GM18505 (cell line): ENCODE measurements around the gene COPS3.
"Not testable (repeated sequence)": the region's sequence is repeated elsewhere in the genome, so short reads cannot be mapped to it uniquely, and the experiment has no call there.

ENCODE experiments used
- ATAC-seq: cut with Tn5 transposase; IDR thresholded peaks from one replicate; pipeline ENCODE4 v1.9.1; 2021; ENCODE audit not compliant: unreplicated experiment
- POLR2A ChIP-seq: IDR thresholded peaks from 4 replicates; pipeline ENCODE4 v1.6.1; 2011; ENCODE audit warnings: borderline replicate concordance; ENCODE audit not compliant: insufficient read depth, insufficient read length; ENCODE audit errors: extremely low read depth

The COPS3 gene

GRCh38 chr17:17314501-17315071 lies 33.5 kb upstream of the COPS3 start:
- TF ChIP-seq POLR2A: no peak
- no peak for ATAC-seq

GRCh38 chr17:17313350-17313991 lies 32.4 kb upstream of the COPS3 start:
- no peak for TF ChIP-seq POLR2A
- ATAC-seq: no peak

GRCh38 chr17:17309356-17309755 lies 28.3 kb upstream of the COPS3 start:
- TF ChIP-seq POLR2A: no peak
- no peak for ATAC-seq

- TF ChIP-seq POLR2A: peak; percentile 63
- ATAC-seq: peak; percentile 60
Measured at GRCh38 chr17:17305281-17305801, 24.3 kb upstream of the COPS3 start.

- no peak for ATAC-seq
- no peak for TF ChIP-seq POLR2A
Measured at GRCh38 chr17:17304521-17304985, 23.5 kb upstream of the COPS3 start.

- no peak for TF ChIP-seq POLR2A
- no peak for ATAC-seq
Measured at GRCh38 chr17:17303847-17304490, 22.9 kb upstream of the COPS3 start.

- peak; percentile 66 for TF ChIP-seq POLR2A
- ATAC-seq: peak; percentile 57
Measured at GRCh38 chr17:17303010-17303846, 22.2 kb upstream of the COPS3 start, which contains the start of gene NT5M. Gene NT5M (plus strand): TSS chr17:17303373. CDS start chr17:17303551, 178 bp downstream.

GRCh38 chr17:17301659-17302058 lies 20.6 kb upstream of the COPS3 start:
- not testable (repeated sequence) for ATAC-seq

GRCh38 chr17:17300624-17301568 lies 19.9 kb upstream of the COPS3 start:
- TF ChIP-seq POLR2A: no peak
- ATAC-seq: no peak

- TF ChIP-seq POLR2A: no peak
- no peak for ATAC-seq
Measured at GRCh38 chr17:17298108-17298507, 17.1 kb upstream of the COPS3 start.

GRCh38 chr17:17297217-17297616 lies 16.2 kb upstream of the COPS3 start:
- no peak for TF ChIP-seq POLR2A
- ATAC-seq: no peak

- no peak for TF ChIP-seq POLR2A
Measured at GRCh38 chr17:17295141-17295540, 14.1 kb upstream of the COPS3 start.

More at GRCh38 chr17:17295141-17295540, 14.1 kb upstream of the COPS3 start:
- no peak for ATAC-seq
